Measurements from ENCODE around the gene XK.
"Not testable (repeated sequence)": the region's sequence is repeated elsewhere in the genome, so short reads cannot be mapped to it uniquely, and the experiment has no call there.

The XK gene, protein sequence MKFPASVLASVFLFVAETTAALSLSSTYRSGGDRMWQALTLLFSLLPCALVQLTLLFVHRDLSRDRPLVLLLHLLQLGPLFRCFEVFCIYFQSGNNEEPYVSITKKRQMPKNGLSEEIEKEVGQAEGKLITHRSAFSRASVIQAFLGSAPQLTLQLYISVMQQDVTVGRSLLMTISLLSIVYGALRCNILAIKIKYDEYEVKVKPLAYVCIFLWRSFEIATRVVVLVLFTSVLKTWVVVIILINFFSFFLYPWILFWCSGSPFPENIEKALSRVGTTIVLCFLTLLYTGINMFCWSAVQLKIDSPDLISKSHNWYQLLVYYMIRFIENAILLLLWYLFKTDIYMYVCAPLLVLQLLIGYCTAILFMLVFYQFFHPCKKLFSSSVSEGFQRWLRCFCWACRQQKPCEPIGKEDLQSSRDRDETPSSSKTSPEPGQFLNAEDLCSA

DNA sequence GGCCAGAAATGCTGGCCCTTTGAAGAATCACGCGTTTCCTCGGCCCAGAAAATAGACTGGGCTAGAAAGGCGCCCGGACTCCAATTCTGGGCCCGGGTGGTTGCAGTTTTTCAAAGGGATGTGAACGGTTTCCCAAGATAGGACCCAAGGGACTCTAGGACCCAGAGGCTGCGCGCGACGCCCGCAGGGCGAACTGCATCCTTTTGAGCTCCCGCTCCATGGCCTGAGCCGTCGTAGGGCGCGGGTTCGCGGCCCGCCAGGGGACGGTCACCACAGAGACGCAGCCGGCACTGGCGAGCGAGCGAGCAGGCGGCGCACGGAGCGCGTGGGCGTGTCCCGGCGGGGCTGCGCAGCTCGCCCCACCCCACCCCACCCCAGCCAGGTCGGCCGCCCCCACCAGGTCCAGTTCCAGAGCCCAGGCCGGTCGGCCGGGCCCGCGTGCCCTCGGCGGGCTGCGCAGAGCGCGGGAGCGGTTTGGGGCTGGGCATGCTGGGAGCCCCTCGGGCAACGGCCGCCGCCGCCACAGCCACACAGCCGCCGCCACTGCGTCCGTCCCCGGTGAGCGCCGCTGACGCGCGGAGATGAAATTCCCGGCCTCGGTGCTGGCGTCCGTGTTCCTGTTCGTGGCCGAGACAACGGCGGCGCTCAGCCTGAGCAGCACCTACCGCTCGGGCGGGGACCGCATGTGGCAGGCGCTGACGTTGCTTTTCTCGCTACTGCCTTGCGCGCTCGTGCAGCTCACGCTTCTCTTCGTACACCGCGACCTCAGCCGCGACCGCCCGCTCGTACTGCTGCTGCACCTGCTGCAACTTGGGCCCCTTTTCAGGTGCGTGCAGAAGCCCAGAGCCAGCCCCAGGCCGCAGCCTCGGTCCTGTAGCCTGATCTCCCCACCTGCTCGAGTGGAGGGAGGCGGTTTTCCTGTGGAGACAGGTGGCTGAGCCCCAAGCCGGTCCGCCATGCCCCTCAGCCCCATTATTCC, at the start of gene XK:
TSS of gene XK (plus strand) at position 411 of the 979 bp plus-strand sequence. CDS start at position 582, 171 bp downstream.
- peak within 1 kb of the TSS; percentile 21; the same call in 1 of the 2 replicates for H3K4me3 ChIP-seq (replicated peaks; ENCODE audit: low read depth, low read length)
- DNase-seq (ENCODE audit: extremely low read depth, low read depth): no peak
- TF ChIP-seq, protein P1, sequence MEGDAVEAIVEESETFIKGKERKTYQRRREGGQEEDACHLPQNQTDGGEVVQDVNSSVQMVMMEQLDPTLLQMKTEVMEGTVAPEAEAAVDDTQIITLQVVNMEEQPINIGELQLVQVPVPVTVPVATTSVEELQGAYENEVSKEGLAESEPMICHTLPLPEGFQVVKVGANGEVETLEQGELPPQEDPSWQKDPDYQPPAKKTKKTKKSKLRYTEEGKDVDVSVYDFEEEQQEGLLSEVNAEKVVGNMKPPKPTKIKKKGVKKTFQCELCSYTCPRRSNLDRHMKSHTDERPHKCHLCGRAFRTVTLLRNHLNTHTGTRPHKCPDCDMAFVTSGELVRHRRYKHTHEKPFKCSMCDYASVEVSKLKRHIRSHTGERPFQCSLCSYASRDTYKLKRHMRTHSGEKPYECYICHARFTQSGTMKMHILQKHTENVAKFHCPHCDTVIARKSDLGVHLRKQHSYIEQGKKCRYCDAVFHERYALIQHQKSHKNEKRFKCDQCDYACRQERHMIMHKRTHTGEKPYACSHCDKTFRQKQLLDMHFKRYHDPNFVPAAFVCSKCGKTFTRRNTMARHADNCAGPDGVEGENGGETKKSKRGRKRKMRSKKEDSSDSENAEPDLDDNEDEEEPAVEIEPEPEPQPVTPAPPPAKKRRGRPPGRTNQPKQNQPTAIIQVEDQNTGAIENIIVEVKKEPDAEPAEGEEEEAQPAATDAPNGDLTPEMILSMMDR (IDR thresholded peaks at IDR 0.05; ENCODE audit: low read depth, low read length, missing control alignments): no peak

DNA sequence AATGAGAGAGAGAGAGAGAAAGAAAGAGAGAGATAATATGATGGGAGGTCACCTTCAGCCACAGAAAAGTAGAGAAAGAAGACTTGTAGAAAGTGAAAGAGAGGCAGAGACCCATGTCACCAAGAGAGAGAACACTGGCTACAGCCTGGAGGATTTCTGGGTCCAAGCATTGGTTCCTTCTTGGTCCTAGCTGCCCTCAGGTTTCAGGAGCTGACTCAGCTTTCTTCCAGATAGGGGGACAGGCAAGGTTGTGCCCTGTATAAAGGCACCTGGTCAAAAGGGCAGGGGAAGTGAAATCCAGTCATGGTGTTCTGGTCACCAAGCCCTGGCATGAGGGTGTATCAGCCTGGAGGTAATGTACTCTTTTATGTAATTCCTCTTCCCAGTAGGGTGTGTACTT, 47.5 kb upstream of the XK start:
- TF ChIP-seq, protein P1 (IDR thresholded peaks at IDR 0.05; ENCODE audit: low read depth, low read length, missing control alignments): no peak
- DNase-seq (ENCODE audit: extremely low read depth, low read depth): no peak

DNA sequence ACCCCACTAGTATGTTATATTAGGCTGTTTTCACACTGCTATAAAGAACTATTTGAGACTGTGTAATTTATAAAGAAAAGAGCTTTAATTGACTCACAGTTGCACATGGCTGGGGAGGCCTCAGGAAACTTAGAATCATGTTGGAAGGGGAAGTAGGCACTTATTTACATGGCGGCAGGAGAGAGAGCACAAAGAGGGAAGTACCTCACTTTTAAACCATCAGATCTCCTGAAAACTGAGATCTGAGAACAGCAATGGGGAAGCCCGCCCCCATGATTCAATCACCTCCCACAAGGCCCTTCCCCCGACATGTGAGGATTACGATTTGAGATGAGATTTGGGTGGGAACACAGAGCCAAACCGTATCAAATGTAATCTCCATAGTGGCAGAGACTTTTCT, 45.4 kb upstream of the XK start:
- DNase-seq (ENCODE audit: extremely low read depth, low read depth): no peak
- TF ChIP-seq, protein P1 (IDR thresholded peaks at IDR 0.05; ENCODE audit: low read depth, low read length, missing control alignments): no peak
- no peak overlapping the region for H3K4me3 ChIP-seq (replicated peaks; ENCODE audit: low read depth, low read length)

More for the DNA sequence above, 47.5 kb upstream of the XK start:
- no peak overlapping the region for H3K4me3 ChIP-seq (replicated peaks; ENCODE audit: low read depth, low read length)

DNA sequence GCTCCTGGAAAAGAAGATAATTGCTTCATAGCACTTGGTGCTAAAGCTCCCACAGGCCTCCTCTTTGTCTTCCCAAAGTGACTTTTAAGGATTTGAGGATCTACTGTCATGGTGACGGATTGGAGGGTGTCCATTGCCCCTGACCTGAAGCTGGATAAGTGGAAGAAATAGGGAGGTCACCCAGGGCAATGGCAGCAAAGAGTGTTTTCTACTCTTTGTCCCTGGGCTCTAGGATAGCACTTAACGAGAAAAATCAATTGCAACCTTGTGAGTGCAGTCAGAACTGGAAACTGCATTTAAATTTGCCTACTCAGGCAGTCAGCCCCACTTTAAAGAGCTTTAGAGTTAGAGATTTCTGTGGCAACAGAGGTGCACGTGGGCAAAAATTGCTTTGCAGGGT, 43.7 kb upstream of the XK start:
- H3K4me3 ChIP-seq (replicated peaks; ENCODE audit: low read depth, low read length): no peak overlapping the region
- TF ChIP-seq, protein P1 (IDR thresholded peaks at IDR 0.05; ENCODE audit: low read depth, low read length, missing control alignments): no peak
- no peak for DNase-seq (ENCODE audit: extremely low read depth, low read depth)

DNA sequence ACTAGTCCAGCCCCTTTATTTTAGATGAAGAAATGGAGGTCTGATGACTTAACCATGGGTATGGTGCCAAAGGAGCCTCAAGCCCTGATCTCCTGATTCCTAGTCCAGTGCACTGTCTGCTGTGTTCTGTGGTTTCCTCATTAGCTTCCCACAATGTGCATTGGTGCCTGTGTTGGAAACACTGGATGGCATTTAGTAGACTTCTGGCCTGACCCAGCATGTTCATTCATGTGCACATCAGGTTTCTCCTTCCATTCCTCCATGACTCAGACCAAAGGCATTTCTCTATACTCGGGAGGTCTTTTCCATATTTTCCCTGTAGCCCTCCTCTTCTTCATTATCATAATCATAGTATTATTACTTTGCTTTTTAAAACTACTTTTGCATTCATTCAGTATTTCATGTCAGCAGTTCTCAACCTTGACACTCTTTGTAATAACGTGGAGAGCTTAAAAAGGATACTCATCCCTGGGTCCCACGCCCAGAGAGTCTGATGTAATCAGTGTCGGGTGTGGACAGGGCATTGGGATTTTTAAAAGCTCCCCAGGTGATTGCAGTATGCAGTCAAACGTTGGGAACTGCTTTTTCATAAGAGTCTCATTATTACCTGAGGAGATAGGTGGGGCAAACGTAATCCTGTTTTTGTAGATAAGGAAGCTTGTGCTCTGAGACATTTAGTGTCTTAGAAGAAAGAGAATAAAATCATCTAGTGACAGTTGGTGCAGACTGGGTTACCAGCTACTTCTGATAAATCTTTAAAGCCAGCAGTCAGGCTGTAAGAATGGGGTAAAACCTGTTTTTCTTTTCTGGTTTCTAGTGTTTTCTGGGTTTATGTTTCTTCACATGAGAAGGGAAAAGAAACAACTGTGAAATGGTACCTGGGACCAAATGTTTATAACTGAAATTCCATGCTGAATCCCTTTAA, 40.9 kb upstream of the XK start:
- H3K4me3 ChIP-seq (replicated peaks; ENCODE audit: low read depth, low read length): no peak overlapping the region
- TF ChIP-seq, protein P1 (IDR thresholded peaks at IDR 0.05; ENCODE audit: low read depth, low read length, missing control alignments): no peak
- DNase-seq (ENCODE audit: extremely low read depth, low read depth): no peak

DNA sequence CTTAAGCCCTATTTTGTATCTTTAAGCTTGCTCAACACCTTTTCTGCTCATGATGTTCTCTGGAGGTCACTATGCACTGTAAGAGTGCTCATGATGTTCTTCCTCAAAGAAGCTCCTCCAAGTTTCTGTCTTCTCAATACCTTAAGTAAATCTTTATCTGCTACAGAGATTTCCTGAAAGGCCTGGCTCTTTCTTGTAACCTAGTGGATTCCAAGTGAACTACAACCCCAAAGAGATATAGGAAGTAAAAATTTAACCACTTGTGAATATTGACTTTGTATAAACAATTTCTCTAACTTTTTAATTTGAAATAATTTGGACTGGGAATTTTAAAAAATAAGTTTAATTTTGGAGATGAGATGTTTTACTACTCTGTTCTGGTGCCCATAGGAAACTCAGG, 39.3 kb upstream of the XK start:
- H3K4me3 ChIP-seq (replicated peaks; ENCODE audit: low read depth, low read length): no peak overlapping the region
- TF ChIP-seq, protein P1 (IDR thresholded peaks at IDR 0.05; ENCODE audit: low read depth, low read length, missing control alignments): no peak
- DNase-seq (ENCODE audit: extremely low read depth, low read depth): no peak

DNA sequence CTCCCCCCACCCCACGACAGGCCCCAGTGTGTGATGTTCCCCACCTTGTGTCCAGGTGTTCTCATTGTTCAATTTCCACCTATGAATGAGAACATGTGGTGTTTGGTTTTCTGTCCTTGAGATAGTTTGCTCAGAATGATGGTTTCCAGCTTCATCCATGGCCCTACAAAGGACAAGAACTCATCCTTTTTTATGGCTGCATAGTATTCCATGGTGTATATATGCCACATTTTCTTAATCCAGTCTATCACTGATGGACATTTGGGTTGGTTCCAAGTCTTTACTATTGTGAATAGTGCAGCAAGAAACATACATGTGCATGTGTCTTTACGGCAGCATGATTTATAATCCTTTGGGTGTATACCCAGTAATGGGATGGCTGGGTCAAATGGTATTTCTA, 34.7 kb upstream of the XK start:
- H3K4me3 ChIP-seq (replicated peaks; ENCODE audit: low read depth, low read length); DNase-seq (ENCODE audit: extremely low read depth, low read depth): not testable (repeated sequence)

All from HFF-Myc (cell line).